Activated naive CD4-positive, alpha-beta T cell treated with anti-CD3 and anti-CD28 coated beads, Interleukin-2, amount 50 U/mL, for 24 hours (primary cell): ENCODE results near the gene HOXC5.

Experiments used
- H3K27ac Mint-ChIP-seq: one replicate; pipeline ENCODE4 v1.8.0; 2021; ENCODE audit warnings: mild to moderate bottlenecking, mixed read lengths
- H3K27me3 Mint-ChIP-seq: one replicate; pipeline ENCODE4 v1.8.0; 2021; ENCODE audit warnings: mixed read lengths
- H3K36me3 Mint-ChIP-seq: one replicate; pipeline ENCODE4 v1.8.0; 2021; ENCODE audit warnings: mixed read lengths
- H3K4me1 Mint-ChIP-seq: one replicate; pipeline ENCODE4 v1.8.0; 2021; ENCODE audit warnings: mixed read lengths
- H3K4me3 Mint-ChIP-seq: one replicate; pipeline ENCODE4 v1.8.0; 2021; ENCODE audit warnings: mild to moderate bottlenecking, mixed read lengths
- H3K9me3 Mint-ChIP-seq: one replicate; pipeline ENCODE4 v1.8.0; 2021; ENCODE audit warnings: mixed read lengths

The HOXC5 gene

DNA sequence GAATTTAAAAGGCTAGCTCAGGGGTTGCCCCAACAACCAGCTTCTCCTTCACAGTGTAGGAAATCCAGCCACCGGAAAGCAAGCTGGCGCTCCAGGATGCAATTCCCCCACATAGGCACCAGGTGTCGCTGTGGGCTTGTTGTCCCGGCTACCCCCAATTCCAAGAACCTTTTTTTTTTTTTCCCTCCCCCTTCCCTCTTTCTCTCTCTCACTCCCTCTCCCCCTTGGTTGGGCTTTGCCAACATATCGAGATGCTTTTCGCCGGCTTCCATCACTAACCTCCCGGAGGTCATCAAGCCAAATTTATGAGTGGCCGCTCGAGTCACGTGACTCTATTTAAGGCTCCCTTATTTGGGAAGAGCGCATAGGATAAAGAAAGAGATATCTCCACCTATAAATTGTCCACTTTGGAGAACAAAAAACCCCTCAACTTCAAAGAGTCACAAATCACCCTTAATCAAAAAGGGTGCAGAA lies at the start of gene HOXC5:
Gene HOXC5 (plus strand): TSS at position 424 of the 474 bp plus-strand sequence. CDS start 73 bp downstream, outside the sequence.
- Mint-ChIP-seq H3K27ac (no peak within 1 kb of the TSS), H3K4me3 (peak within 1 kb of the TSS; percentile 71), H3K4me1 (peaks cover 20% of the 10 kb centered on the region), H3K9me3 (no peaks in the 10 kb centered on the region), H3K27me3 (peaks cover 55% of the 10 kb centered on the region), H3K36me3 (no peaks in the 10 kb centered on the region)

DNA sequence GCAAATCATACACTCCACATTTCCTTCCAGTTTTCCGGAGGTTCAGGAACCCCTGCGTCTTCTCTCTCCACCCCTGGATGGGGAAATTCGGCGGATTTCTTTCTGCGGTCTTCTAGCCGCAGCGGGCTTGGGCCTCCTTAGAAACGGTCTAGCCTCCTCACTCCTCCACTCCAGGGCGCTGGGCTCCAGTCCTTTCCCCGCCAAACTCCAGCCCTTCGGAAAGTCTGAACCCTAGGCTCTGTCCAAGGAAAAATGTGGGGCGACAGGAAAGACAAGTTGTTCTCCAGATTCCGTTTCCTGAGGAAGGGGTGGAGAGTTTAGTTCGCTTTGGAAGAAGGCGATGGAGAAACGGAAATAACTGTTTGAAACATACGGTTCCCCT lies 49.3 kb upstream of the HOXC5 start:
- Mint-ChIP-seq H3K4me3 (no peak overlapping the region), H3K9me3 (no peaks in the 10 kb centered on the region), H3K27me3 (peaks cover 81% of the 10 kb centered on the region), H3K27ac (peak overlapping the region; percentile 77), H3K4me1 (peaks cover 22% of the 10 kb centered on the region), H3K36me3 (peaks cover 4% of the 10 kb centered on the region)

DNA sequence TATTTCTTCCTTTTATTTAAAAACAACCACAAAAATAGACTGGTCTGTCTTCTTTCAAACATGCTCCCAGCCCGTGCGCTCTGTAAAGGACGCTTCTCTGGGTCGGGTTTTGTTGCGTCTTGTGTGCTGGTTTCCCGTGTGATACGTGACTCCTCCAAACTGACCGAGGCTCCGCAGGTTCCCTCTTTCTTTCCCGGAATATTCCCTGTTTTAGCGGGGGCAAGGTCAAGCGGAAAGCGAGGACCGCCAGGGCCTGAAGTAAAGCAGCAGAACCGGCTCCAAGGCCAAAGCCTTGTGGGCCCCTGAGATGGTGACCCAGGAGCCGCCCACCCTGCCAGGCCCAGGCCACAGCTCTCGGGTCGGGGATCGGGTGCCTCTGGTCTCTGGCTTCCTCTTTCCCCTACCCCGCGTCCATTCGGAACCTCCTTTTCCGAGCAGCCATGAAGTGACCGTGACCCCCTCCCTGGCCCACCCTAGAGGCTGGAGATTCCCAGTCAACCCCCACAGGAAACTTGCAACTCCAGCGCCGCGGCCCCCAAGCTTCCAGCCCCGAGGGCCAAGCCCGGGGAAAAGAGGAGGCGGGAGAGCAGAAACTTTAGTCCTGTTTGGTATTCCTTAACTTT lies 48.8 kb upstream of the HOXC5 start:
- H3K36me3 Mint-ChIP-seq, result peaks cover 4% of the 10 kb centered on the region
- peaks cover 25% of the 10 kb centered on the region for H3K4me1 Mint-ChIP-seq
- peak overlapping the region; percentile 77 for H3K27ac Mint-ChIP-seq
- H3K4me3 Mint-ChIP-seq, result no peak overlapping the region
- H3K9me3 Mint-ChIP-seq, result no peaks in the 10 kb centered on the region
- peaks cover 83% of the 10 kb centered on the region for H3K27me3 Mint-ChIP-seq

DNA sequence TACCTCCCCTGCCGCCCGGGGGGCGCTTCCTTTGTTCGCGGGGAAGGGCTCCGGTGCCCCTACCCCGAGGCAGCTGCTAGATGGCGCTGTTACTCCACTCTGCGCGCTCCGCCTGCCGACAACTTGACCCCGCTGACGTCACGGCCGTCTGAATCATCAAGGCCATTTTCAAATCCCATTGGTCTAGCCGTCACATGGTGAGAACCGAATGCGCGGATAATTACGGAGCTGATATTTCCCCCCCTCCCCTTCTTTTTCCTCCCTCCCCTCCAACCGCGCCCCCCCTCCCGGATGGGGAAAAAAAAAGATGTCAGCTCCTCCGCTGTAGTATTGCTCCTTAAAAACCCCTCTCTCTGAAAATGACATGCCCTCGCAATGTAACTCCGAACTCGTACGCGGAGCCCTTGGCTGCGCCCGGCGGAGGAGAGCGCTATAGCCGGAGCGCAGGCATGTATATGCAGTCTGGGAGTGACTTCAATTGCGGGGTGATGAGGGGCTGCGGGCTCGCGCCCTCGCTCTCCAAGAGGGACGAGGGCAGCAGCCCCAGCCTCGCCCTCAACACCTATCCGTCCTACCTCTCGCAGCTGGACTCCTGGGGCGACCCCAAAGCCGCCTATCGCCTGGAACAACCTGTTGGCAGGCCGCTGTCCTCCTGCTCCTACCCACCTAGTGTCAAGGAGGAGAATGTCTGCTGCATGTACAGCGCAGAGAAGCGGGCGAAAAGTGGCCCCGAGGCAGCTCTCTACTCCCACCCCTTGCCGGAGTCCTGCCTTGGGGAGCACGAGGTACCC lies 47.8 kb upstream of the HOXC5 start, which contains the start of gene HOXC10:
Gene HOXC10 (plus strand): TSS at position 246 of the 791 bp plus-strand sequence. CDS start 114 bp downstream, at position 360.
- Mint-ChIP-seq H3K4me1 (peaks cover 35% of the 10 kb centered on the region), H3K27me3 (peaks cover 84% of the 10 kb centered on the region), H3K27ac (peak within 1 kb of the TSS; percentile 65), H3K4me3 (peak within 1 kb of the TSS; percentile 30), H3K9me3 (no peaks in the 10 kb centered on the region), H3K36me3 (peaks cover 4% of the 10 kb centered on the region)

DNA sequence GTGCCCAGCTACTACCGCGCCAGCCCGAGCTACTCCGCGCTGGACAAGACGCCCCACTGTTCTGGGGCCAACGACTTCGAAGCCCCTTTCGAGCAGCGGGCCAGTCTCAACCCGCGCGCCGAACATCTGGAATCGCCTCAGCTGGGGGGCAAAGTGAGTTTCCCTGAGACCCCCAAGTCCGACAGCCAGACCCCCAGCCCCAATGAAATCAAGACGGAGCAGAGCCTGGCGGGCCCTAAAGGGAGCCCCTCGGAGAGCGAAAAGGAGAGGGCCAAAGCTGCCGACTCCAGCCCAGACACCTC lies 47.2 kb upstream of the HOXC5 start:
- Mint-ChIP-seq H3K4me1 (peaks cover 41% of the 10 kb centered on the region), H3K27me3 (peaks cover 84% of the 10 kb centered on the region), H3K36me3 (no peaks in the 10 kb centered on the region), H3K9me3 (no peaks in the 10 kb centered on the region), H3K4me3 (peak overlapping the region; percentile 30), H3K27ac (peak overlapping the region; percentile 65)

GRCh38 chr12:53985994-53986685 lies 46.7 kb upstream of the HOXC5 start:
- Mint-ChIP-seq H3K27me3 (peaks cover 82% of the 10 kb centered on the region), H3K9me3 (no peaks in the 10 kb centered on the region), H3K4me3 (peak overlapping the region; percentile 26), H3K4me1 (peaks cover 41% of the 10 kb centered on the region), H3K27ac (peak overlapping the region; percentile 30), H3K36me3 (no peaks in the 10 kb centered on the region)

- no peaks in the 10 kb centered on the region for H3K9me3 Mint-ChIP-seq
- peaks cover 81% of the 10 kb centered on the region for H3K27me3 Mint-ChIP-seq
- no peak overlapping the region for H3K27ac Mint-ChIP-seq
- H3K4me3 Mint-ChIP-seq, result no peak overlapping the region
- H3K4me1 Mint-ChIP-seq, result peaks cover 41% of the 10 kb centered on the region
- H3K36me3 Mint-ChIP-seq, result no peaks in the 10 kb centered on the region
These were observed 46.0 kb upstream of the HOXC5 start for GRCh38 chr12:53986686-53987483.

DNA sequence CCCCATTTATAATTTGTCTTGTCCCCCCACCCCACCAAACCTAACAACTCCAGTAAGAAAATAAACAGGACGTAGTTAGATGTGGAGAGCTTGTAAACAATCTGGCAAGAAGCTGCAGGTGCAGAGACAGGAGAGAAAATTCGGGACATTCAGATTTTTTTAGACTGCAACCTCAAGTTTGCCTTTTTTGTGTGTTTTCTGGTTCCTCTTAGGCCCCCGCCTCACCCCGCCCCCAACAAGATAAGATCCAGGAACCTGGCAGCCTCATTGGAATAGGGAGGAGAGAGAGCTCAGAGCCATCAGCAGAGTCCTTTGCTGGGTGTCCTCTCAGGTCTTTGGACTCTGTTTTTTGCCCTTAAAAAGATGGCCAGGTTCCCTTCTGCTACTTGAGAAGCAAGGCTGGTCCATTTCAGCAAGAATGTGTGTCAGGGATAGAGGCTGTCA lies 45.0 kb upstream of the HOXC5 start:
- H3K27me3 Mint-ChIP-seq, result peaks cover 82% of the 10 kb centered on the region
- H3K4me3 Mint-ChIP-seq, result no peak overlapping the region
- no peak overlapping the region for H3K27ac Mint-ChIP-seq
- H3K9me3 Mint-ChIP-seq, result no peaks in the 10 kb centered on the region
- peaks cover 41% of the 10 kb centered on the region for H3K4me1 Mint-ChIP-seq
- no peaks in the 10 kb centered on the region for H3K36me3 Mint-ChIP-seq

DNA sequence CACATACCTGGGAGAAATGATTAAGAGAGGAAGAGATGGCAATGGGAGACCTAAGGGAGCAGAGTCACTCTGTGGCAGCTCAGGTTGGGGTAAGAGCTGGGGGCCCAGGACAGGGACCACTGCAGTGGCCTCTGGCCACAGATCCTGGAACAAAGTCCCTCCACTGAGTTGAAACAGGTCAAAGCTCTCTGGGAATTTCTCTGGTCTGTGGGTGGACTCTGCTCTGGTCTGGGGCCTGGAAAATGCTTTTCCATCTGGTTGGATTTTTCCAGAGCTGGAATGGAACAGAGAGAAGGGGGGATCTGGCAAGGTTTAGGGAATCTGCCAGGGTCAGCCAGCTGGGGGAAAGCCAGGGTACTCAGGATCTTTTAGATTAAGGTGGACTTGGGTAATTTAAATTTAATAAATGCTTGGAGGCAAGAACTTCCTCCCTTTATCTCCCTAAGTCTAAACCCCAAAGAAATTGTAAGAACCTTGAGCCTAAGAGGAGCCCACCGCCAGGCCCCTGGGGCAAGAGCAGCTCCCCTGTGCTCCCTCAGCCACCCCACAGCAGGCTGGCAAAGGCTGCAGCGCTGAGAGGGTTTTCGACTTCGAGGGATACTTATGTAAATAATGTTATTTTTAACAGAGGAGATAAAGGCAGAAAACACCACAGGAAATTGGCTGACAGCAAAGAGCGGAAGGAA lies 44.2 kb upstream of the HOXC5 start:
- H3K36me3 Mint-ChIP-seq, result no peaks in the 10 kb centered on the region
- peaks cover 82% of the 10 kb centered on the region for H3K27me3 Mint-ChIP-seq
- H3K4me1 Mint-ChIP-seq, result peaks cover 41% of the 10 kb centered on the region
- H3K9me3 Mint-ChIP-seq, result no peaks in the 10 kb centered on the region
- peak overlapping the region; percentile 47 for H3K4me3 Mint-ChIP-seq
- H3K27ac Mint-ChIP-seq, result peak overlapping the region; percentile 46

DNA sequence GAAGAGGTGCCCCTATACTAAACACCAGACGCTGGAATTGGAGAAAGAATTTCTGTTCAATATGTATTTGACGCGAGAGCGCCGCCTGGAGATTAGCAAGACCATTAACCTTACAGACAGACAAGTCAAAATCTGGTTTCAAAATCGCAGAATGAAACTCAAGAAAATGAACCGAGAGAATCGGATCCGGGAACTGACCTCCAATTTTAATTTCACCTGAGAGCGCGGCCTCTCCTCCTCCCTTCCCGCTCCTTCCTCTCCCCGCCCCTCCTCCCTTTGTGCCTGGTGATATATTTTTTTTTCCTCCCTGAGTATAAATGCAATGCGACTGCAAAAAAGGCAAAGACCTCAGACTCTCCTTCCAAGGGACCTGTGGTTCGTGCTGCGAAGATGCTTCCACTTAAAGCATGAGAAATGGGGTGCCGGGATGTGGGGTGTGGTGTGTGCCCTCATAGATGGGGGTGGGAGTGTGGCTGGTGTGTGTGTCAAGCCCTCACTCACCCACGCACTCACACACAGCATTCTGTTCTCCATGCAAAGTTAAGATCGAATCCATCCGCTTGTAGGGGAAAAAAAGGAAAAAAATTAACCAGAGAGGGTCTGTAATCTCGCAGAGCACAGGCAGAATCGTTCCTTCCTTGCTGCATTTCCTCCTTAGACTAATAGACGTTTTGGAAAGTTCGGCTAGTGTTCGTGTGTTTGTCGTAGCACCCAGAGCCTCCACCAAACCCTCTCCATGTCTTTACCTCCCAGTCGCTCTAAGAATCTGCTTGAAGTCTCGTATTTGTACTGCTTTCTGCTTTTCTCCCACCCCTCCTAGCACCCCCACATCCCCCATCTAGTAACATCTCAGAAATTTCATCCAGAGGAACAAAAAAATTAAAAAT lies 43.4 kb upstream of the HOXC5 start:
- Mint-ChIP-seq H3K9me3 (no peaks in the 10 kb centered on the region), H3K27me3 (peaks cover 85% of the 10 kb centered on the region), H3K27ac (no peak overlapping the region), H3K4me3 (peak overlapping the region; percentile 47), H3K36me3 (no peaks in the 10 kb centered on the region), H3K4me1 (peaks cover 46% of the 10 kb centered on the region)

DNA sequence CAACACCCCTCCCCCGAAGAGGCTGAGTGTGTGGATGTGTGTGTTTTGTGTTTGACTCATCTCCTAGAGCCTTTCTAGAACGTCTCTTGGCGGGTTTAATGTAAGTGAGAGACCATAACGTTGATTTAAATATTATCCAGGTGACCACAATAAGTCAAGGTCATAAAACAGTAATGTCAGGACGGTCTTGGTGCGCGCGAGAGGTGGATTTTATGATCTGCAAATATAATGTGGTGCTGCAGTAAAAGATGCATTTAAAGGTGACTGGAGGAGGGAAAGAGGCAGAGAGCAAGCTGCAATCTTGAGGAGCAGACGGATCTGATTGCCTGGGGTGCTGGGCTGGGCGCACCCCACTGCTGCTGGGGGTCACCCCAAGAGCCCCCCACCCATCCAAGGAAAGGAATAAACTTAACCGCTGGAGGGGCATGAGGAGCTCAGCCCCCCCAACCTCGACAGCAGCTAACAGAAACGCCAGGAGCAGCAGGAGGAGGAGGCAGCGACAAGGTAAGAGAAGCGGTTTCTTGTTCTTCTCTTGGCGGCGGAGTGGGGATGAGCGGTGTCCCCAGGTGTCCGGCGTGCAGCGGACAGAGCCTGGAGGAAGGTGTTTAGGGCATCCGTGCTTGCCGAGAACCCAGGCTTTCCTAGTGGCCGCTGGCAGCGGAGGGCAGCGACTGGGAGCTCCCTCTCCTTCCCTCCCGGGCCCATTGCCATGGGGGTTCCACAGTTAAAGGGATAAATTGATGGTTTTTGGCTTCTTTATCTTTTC lies 42.4 kb upstream of the HOXC5 start:
- Mint-ChIP-seq H3K27me3 (peaks cover 85% of the 10 kb centered on the region), H3K4me3 (no peak overlapping the region), H3K36me3 (no peaks in the 10 kb centered on the region), H3K4me1 (peaks cover 45% of the 10 kb centered on the region), H3K27ac (no peak overlapping the region), H3K9me3 (no peaks in the 10 kb centered on the region)

GRCh38 chr12:53991077-53991460 lies 41.8 kb upstream of the HOXC5 start:
- Mint-ChIP-seq H3K36me3 (no peaks in the 10 kb centered on the region), H3K27me3 (peaks cover 82% of the 10 kb centered on the region), H3K4me3 (no peak overlapping the region), H3K9me3 (no peaks in the 10 kb centered on the region), H3K4me1 (peaks cover 48% of the 10 kb centered on the region), H3K27ac (peak overlapping the region; percentile 23)

DNA sequence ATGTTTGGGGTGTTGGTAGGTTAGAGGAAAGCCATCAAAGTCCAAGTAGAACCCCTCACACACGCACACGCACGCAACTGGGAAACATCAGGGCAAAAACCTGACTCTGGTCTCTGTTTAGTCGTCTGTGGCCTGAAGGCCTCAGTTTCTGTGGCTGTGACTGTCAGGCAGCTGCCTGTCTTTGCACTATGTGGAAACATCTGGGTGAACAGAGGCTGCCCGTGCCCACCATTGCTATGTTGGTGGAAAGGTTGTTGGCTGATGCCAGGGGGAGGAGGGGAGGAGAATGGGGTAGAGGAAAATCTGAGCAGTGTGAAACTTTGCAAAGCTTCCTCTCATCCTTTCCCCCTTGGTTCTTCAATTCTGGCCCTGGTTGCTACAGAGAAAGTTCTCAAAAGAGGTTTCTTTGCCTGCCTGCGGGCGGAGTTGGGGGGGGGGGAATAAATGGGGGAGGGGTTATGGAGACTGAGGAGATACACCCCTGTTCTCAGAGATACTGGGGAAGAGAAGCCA lies 40.4 kb upstream of the HOXC5 start:
- Mint-ChIP-seq H3K27me3 (peaks cover 78% of the 10 kb centered on the region), H3K36me3 (no peaks in the 10 kb centered on the region), H3K9me3 (no peaks in the 10 kb centered on the region), H3K4me3 (no peak overlapping the region), H3K27ac (no peak overlapping the region), H3K4me1 (peaks cover 47% of the 10 kb centered on the region)
